Measurements from ENCODE around the gene LIMCH1. TPM values are rescaled to one million over a fixed set of nuclear protein-coding genes. Genes with fewer than 3 reads are reported as not detected.
"Not testable (repeated sequence)": the region's sequence is repeated elsewhere in the genome, so short reads cannot be mapped to it uniquely, and the experiment has no call there.

Gene LIMCH1
- polyA plus RNA-seq, 3 donors = 93.9 to 111 (median 101) TPM

GRCh38 chr4:41722181-41722580 is 184.2 kb downstream of the LIMCH1 start:
- DNase-seq = no peak

- no peak for DNase-seq
These were observed 185.3 kb downstream of the LIMCH1 start for GRCh38 chr4:41723286-41723685.

DNA sequence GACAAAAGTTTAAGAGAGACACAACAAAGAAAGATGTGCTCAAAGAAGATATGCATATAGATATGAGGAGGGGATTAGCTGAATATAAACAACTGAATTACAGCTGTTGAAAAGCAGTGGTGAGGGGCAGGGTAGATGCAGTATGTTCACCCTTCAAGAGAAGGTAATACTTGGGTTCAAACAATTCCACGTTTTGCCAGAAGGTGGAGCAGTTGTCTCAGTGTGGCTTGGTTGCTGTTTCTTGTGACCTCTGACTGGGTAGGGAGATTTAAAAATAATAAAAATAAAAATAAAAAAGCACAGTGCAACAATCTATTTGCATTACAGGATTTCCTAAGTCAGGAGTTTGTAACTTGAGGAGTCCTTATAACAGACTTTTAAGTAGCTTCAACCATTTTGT is 187.3 kb downstream of the LIMCH1 start:
- no peak for DNase-seq

DNA sequence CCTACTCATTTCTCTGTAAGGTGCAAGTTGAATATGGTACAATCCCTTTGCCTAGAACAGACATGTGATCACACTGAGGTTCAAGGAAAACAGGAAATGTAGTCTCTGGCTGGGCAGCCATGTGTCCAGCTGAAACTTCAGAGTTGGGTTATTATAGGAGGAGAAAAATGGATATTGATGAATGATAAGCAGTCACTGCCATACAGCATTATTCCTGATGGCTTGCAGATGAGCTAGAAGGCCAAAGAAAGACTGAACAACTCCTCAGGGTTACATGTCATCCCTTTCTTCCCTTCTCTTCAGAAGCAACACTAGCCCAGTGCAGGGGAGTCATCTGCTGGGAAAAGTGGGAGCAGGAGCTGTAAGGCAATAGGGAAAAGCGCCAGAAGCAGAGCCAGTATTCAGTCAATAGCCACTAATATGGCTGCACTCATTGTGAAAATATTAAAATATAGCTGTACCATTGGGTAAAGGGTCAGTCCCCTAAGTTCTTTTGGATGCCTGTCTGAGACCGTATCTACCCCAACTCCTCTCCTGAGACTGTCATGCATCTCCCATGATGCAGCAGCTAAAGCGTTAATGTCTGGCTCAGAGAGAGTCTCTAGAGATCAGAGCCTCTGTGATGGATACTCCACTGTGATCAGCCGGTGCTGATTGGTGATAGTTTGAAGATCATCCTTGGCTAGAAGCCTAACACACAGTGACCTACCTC is 190.1 kb downstream of the LIMCH1 start:
- no peak for DNase-seq

DNA sequence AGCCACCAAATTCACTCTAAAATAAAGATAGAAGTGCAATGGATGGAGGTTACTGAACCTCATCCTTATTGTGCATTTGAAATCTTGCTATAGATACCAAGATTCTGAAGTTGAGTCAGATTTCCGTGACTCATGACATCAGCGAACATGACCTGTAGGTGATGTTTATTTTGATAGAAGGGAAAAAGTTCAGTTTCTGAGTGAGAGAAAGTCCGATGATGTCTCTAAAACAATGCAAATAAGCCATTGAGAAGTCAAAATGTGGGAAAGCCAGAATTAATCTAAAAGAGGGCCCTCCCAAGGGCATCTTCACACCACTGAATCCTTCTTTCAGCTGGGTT is 190.6 kb downstream of the LIMCH1 start:
- DNase-seq = no peak

GRCh38 chr4:41731569-41732126 is 193.7 kb downstream of the LIMCH1 start:
- DNase-seq = no peak

GRCh38 chr4:41734371-41734770 is 196.4 kb downstream of the LIMCH1 start:
- DNase-seq = no peak

- DNase-seq = not testable (repeated sequence)
These were observed 199.5 kb downstream of the LIMCH1 start for GRCh38 chr4:41737491-41737890.

DNA sequence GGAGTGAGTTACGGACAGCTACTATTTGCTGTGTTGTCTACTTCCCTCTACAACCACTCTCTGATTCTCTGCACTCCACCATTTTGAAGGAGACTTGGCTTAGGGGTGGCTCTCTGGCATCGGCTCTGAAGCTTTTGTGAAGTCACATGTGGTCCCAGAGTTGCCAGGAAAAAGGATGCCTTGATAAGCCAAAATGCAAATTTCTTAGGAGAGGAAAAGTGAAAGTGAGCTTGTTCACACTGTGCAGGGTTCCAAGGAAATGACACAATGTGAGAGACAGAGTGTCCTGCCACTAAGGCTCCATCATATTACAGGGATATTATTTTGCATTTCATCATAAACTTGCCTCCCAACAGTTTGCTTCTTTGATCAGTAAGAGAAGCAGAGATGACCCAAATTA is 203.4 kb downstream of the LIMCH1 start:
- no peak for DNase-seq

DNA sequence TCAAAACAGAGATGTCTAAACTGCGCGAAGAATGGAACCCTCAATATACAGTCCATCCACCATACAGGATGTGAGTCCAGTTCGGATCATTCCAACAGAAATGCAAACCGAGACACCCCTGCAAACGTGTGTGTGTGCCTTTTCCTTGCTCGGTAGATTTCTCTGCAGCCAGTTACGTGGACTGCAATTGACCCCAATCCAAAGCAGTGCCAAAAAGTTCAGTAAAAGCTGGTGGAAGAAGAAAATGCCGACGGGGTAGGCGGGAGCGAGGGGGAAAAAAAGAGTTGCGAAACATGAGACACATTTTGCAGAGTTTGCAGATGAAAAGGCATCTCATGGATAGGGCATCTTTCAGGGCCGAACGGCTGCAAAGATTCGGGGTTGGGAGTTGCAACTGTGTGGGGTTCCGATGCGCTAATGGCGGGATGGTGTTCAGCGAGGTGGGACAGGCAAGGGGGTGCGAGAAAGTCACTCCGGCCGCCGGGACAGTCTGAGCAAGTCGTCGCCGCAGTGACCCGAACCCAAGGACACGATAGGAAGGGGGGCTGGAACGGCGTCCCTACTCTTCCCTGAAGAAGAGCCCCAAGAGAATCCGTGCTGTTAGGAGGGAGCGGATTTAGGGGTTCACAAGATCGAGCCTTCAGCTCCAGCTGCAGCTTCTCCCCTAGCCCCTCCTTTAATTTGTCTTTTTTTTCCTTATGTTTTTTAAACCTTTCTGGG is 206.8 kb downstream of the LIMCH1 start:
- no peak for DNase-seq

DNA sequence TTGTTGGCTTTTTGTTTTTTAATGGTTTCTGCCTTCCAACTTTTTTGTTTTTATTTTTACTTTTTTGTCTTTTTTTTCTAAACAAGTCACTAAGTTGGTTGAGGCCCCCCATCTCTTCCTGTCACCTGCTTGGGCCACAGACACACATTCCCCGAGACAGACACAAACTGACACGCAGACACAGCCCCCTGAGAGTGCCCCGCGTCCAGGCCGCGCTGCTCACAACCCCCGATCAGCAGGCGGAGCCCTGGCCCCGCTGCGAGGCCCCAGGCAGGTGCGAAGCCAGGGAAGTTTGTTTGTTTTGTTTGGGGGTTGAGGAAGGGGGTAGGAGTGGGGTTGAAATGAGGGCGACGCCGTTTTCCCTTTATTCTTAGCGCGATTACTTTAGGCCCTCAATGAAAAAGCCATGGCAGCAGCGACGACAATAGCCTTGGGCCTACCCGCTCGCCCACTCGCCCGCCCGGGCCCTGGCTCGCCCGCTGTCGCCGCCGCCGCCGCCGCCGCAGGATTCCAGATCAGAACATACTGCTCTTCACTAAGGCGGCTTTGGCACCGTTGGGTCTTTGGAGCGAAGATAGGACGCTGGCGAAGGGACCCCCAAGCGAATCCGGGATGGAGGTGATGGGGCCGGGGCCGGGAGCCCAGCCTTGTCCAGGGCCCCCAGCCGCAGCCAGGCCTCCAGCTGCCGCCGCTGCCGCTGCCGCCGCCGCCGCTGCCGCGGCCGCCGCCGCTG is 207.5 kb downstream of the LIMCH1 start:
- no peak for DNase-seq

GRCh38 chr4:41746025-41746439 is 208.1 kb downstream of the LIMCH1 start:
- DNase-seq = no peak

DNA sequence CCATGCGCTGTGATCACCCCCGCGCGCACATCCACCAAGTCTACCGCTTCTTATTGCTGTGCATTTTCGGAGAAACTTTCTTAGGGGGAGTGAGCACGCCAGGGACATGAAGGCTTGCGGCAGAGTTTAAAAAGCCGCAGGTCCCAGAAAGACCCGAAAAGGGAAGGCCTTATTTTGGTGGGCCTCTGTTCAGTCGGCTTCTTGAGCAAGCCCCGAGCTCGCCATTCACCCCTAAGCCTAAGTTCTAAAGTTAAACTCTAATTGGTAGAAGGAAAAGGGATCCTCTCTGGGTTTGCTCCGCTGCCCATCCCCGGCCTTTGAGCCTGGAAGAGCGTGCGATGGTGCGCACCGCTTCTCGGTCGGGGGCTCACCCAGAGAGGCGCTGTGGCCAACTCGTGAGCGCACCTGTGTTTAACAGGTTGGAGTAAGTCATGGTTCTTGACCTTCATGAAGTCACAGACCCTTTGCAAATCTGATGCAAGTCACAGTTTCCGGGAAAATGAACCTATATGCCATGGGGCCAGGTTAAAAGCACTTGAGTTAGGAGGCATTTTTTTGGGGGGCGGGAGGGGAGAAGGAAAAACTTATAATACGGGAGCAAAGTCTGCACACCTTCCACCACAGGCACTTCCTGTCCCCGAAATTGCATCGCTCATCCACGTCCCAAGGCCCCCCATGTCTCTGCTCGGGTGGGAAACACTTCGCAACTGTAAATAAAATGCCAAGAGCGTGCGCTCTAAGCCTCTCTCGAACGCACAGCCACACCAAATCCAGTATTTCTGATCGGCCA is 208.7 kb downstream of the LIMCH1 start:
- DNase-seq = no peak

- DNase-seq = no peak
These were observed 209.5 kb downstream of the LIMCH1 start for GRCh38 chr4:41747230-41748055.

GRCh38 chr4:41748074-41748570 is 210.2 kb downstream of the LIMCH1 start:
- DNase-seq = no peak

DNA sequence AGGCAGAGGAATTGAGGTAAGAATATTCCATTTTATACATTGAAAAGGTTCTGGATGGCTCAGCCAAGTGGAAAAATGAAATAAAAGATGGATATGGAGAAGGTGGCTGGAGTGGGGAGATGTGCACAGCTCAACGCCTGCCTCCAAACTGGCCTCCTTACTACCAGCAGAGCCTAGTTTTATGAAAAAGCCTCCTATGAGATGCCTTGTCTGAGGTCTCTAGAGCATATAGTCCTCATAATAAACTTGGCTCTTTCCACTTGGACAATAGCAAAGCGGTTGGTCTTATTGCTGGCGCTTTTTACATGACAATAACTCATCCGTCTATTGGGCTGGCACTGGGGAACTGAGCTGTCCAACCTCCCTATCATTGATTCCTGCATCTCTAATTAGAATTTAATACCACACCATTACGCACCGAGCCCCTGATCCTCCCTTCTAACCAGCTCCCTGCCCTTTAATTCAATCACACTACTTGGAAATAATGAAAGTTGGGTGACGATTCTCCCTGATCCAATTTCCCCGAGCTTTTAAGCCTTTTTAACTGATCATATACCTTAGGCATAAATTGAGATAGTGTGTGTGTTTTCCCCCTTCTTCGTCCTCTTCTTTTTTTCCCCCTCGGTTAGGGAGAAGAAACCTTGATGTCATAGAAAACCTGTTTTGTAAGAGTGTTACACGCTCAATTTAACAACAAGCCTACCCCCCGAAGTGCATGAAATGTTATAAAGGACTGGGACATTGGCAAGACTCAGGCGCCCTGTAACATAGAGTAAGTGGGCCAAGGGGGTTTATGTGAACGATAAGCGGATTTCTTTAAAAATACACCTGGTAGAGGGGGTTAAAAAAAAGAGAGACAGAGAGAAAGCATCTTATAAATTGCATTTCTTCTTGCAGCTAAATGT is 210.9 kb downstream of the LIMCH1 start, which contains the start of gene PHOX2B:
Gene PHOX2B (minus strand): TSS at position 155 of the 905 bp plus-strand sequence. CDS start 115 bp downstream, at position 40.
- DNase-seq = no peak

GRCh38 chr4:41749631-41750039 is 211.7 kb downstream of the LIMCH1 start:
- DNase-seq = no peak

All from renal pelvis (tissue), 4 donors.